Sigmoid colon (tissue), 4 donors: ENCODE results near the gene KRTDAP.

Experiments used
- EP300 ChIP-seq, 4 donors: sonication (generic); formaldehyde crosslinking; IDR thresholded peaks; one replicate each; pipeline ENCODE4 v1.6.1; 2017; ENCODE audit warnings: antibody characterized with exemption in 4 of 4
- POLR2A ChIP-seq, 2 donors: fragments of 450-650 bp; IDR thresholded peaks; one replicate each; pipeline ENCODE4 v1.6.1; 2016; ENCODE audit warnings: antibody characterized with exemption in 2 of 2, mild to moderate bottlenecking in 2 of 2, moderate library complexity in 2 of 2
- POLR2AphosphoS5 ChIP-seq, 4 donors: sonication (generic); formaldehyde crosslinking; IDR thresholded peaks; one replicate each; pipeline ENCODE4 v1.6.1; 2017; ENCODE audit warnings: antibody characterized with exemption in 4 of 4
- TF ChIP-seq, protein P1 (sequence below), 4 experiments: fragments of 450-650 bp in 3 of 4; fragments of 200-600 bp in 1 of 4; IDR thresholded peaks; one replicate each; pipeline ENCODE4 v1.5.1; 2016 to 2019; ENCODE audit warnings: antibody characterized with exemption in 4 of 4, mild to moderate bottlenecking in 3 of 4, moderate library complexity in 2 of 4

DNA sequence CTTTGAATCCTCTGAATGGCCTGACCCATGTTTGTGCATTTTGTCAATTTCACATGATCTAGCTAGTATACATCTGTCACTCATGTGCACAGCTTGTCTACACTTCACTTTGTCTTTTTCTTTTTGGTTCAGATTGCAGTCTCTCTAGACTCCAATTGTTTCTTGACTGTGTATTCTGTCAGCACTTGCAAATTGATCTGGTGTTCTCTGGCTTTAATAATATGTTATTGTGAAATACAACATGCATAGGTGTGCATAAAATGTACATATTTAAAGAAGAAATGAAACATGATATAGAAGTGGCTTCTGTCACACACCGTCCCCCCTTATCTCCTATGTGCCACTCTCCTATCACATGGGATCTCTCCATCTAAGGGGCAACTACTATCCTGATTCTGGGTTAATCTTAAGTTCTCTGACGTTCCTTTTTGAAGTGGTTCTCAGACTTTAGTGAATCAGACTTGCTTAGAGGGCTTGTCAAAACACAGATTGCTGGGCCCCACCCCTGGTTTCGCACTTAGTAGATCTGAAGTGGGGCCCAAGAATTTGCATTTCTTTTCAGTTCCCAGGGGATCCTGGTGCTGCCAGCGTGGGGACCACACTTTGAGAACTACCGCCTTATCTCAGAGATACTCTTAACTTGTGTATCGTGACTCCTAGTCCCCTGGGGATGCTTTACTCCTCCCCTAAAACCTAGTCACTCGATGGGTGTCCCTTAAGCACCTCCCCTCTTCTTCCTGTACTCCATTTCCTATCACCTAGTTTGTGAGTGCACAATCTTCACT, 5.8 kb downstream of the KRTDAP start:
- TF ChIP-seq, protein P1, sequence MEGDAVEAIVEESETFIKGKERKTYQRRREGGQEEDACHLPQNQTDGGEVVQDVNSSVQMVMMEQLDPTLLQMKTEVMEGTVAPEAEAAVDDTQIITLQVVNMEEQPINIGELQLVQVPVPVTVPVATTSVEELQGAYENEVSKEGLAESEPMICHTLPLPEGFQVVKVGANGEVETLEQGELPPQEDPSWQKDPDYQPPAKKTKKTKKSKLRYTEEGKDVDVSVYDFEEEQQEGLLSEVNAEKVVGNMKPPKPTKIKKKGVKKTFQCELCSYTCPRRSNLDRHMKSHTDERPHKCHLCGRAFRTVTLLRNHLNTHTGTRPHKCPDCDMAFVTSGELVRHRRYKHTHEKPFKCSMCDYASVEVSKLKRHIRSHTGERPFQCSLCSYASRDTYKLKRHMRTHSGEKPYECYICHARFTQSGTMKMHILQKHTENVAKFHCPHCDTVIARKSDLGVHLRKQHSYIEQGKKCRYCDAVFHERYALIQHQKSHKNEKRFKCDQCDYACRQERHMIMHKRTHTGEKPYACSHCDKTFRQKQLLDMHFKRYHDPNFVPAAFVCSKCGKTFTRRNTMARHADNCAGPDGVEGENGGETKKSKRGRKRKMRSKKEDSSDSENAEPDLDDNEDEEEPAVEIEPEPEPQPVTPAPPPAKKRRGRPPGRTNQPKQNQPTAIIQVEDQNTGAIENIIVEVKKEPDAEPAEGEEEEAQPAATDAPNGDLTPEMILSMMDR (IDR thresholded peaks at IDR 0.05): no peak
- TF ChIP-seq POLR2A (IDR thresholded peaks at IDR 0.05): no peak
- no peak for TF ChIP-seq POLR2AphosphoS5 (IDR thresholded peaks at IDR 0.05)
- TF ChIP-seq EP300 (IDR thresholded peaks at IDR 0.05): no peak
